Heart left ventricle (tissue), 16 donors: Measurements from ENCODE around the gene LRP2. TPM values are rescaled to one million over a fixed set of nuclear protein-coding genes. Genes with fewer than 3 reads are reported as not detected.

Experiments
- ATAC-seq, 4 donors: fragments of 200-7000 bp; cut with Tn5 transposase; one replicate each; pipeline ENCODE4 v1.9.1; 2020 to 2022; ENCODE audit warnings: moderate library complexity in 4 of 4, mild to moderate bottlenecking in 3 of 4, moderate number of reproducible peaks in 1 of 4
- DNase-seq, 5 donors: peaks; one replicate each; pipeline ENCODE4 v3.0.0-alpha.2; 2020
- H3K27ac ChIP-seq, 12 donors: fragments of 200-600 bp; sonication (generic) in 4 of 12; one replicate each; pipeline versions ENCODE4 v1.5.0 to v1.8.0; 2016 to 2022; ENCODE audit warnings: mild to moderate bottlenecking in 2 of 12
- H3K27me3 ChIP-seq, 9 donors: fragments of 200-600 bp; sonication (generic) in 2 of 9; one replicate each; pipeline versions ENCODE4 v1.5.1 to v1.8.0; 2016 to 2022; ENCODE audit warnings: mild to moderate bottlenecking in 3 of 9
- H3K36me3 ChIP-seq, 9 donors: fragments of 200-600 bp; sonication (generic) in 2 of 9; one replicate each; pipeline versions ENCODE4 v1.5.0 to v1.8.0; 2018 to 2022; ENCODE audit warnings: mild to moderate bottlenecking in 2 of 9
- H3K4me1 ChIP-seq, 12 donors: fragments of 200-600 bp; sonication (generic) in 4 of 12; one replicate each; pipeline versions ENCODE4 v1.5.0 to v1.8.0; 2016 to 2022; ENCODE audit warnings: mild to moderate bottlenecking in 3 of 12
- H3K4me3 ChIP-seq, 12 donors: fragments of 200-600 bp; sonication (generic) in 4 of 12; one replicate each; pipeline versions ENCODE4 v1.5.0 to v1.8.0; 2017 to 2022; ENCODE audit warnings: mild to moderate bottlenecking in 9 of 12, moderate library complexity in 4 of 12
- H3K9me3 ChIP-seq, 12 donors: fragments of 200-600 bp; sonication (generic) in 4 of 12; one replicate each; pipeline versions ENCODE4 v1.5.0 to v1.8.0; 2016 to 2022; ENCODE audit warnings: mild to moderate bottlenecking in 1 of 12
- CTCF ChIP-seq, 12 donors: fragments of 200-600 bp; sonication (generic) in 4 of 12; IDR thresholded peaks; one replicate each; pipeline versions ENCODE4 v1.5.0 to v1.8.0; 2018 to 2022; ENCODE audit warnings: antibody characterized with exemption in 12 of 12, mild to moderate bottlenecking in 5 of 12
- POLR2A ChIP-seq, 2 donors: fragments of 450-650 bp; IDR thresholded peaks; one replicate each; pipeline ENCODE4 v1.6.1; 2017; ENCODE audit warnings: antibody characterized with exemption in 2 of 2, mild to moderate bottlenecking in 2 of 2, moderate library complexity in 2 of 2
- WGBS, 4 donors: extraction: QIAGEN DNeasy Blood & Tissue Kit in 2 of 4; methylation state at CpG; one replicate each; pipeline versions ENCODE4 v1.1.5 to v1.1.7; 2013 to 2018; 5-methylcytosine and 5-hydroxymethylcytosine counted together
- intact Hi-C, 10 donors: fragments of 100-400 bp; cut with DNase I; formaldehyde crosslinking; loops; one replicate each; pipeline versions ENCODE4 v1.11.1 to v1.14.2; 2022
- polyA plus RNA-seq, 2 donors: library from polyadenylated mRNA; stranded (reverse); fragments of 200-250 nt; gene quantifications; one replicate each; pipeline ENCODE4 v1.2.3, GENCODE V29; 2013
- total RNA-seq, 9 donors: library from RNA; depleted of rRNA in 2 of 9; stranded (reverse); fragments of >200 nt in 2 of 9; fragmentation: NEBNext Ultra II Directional in 3 of 9; extraction: Animal tissue kit (Norgen Biotek cat#: 25700) in 3 of 9; gene quantifications; one replicate each; pipeline versions ENCODE4 v1.1.0 to v1.2.4, GENCODE V29; 2016 to 2023
- donor health status: ischemic (EF 13 %, LVEDD 7.1; RV severe dilation, severe dysfunction).
- donor health status: healthy with polysubstance abuse.
- donor health status: DM: no; HTN: yes; CAD: no.
- donor health status: DM: no; HTN: no; CAD: no.
- donor health status: ischemic (EF 25% LVEDD 6.9; RV normal size, moderate dysfunction).
- donor health status: ischemic (EF 25% LVEDD 5.7; RV mildly dilated, moderate dysfunction).
- donor health status: healthy.
- donor health status: DM: yes; HTN: yes; CAD: no.
- donor health status: ischemic (EF 35%, LVEDD 5.7; RV mildly dilated, moderate dysfunction).
- donor health status: nonischemic (EF 11% LVEDD 7.7; RV severe dilation, severe dysfunction).
- donor health status: DM: yes; HTN: yes; CAD: no.
- donor health status: PGD.
- donor health status: ischemic (EF 29% LVEDD 5.4; RV normal size, mild dysfunction).
- donor health status: nonischemic (EF 23%, LVEDD 6.1; RV moderate dilation, normal function).

Gene LRP2
- total and polyA plus RNA-seq, 11 donors: 0.01 to 13.6 (median 0.09) TPM; not detected in 5

GRCh38 chr2:169393068-169393590, 30.8 kb upstream of the LRP2 start:
- no peak overlapping the region for H3K4me3 ChIP-seq
- H3K4me1 ChIP-seq: no peaks in the 10 kb centered on the region
- intact Hi-C loops: loop anchor here in 2 of 10 donors (10.0 kb wide), 3 partner anchors 278 to 428 kb away; no protein-coding TSS in a partner anchor
- peaks cover 0 to 15% (median 4%) of the 10 kb centered on the region in 9 donors for H3K27me3 ChIP-seq
- ATAC-seq (no peak), DNase-seq (no peak)
- H3K9me3 ChIP-seq: no peaks in the 10 kb centered on the region
- no peak for TF ChIP-seq POLR2A (IDR thresholded peaks at IDR 0.05)
- TF ChIP-seq CTCF (IDR thresholded peaks at IDR 0.05): no peak
- WGBS, 4 donors: 41 to 56% (median 51%) methylated on average over 7 of the region's 7 CpGs
- no peak overlapping the region for H3K27ac ChIP-seq
- no peaks in the 10 kb centered on the region for H3K36me3 ChIP-seq

GRCh38 chr2:169391236-169391635, 28.9 kb upstream of the LRP2 start:
- no peak overlapping the region for H3K4me3 ChIP-seq
- intact Hi-C loops: loop anchor here in 2 of 10 donors (10.0 kb wide), 3 partner anchors 276 to 426 kb away; no protein-coding TSS in a partner anchor
- H3K9me3 ChIP-seq: no peaks in the 10 kb centered on the region
- WGBS, 4 donors: 43 to 51% (median 50%) methylated on average over 1 of the region's 1 CpG
- H3K4me1 ChIP-seq: no peaks in the 10 kb centered on the region
- no peak overlapping the region for H3K27ac ChIP-seq
- peaks cover 0 to 15% (median 4%) of the 10 kb centered on the region in 9 donors for H3K27me3 ChIP-seq
- no peaks in the 10 kb centered on the region for H3K36me3 ChIP-seq
- ATAC-seq: no peak
- TF ChIP-seq CTCF (IDR thresholded peaks at IDR 0.05): no peak
- TF ChIP-seq POLR2A (IDR thresholded peaks at IDR 0.05): no peak
- no peak for DNase-seq

GRCh38 chr2:169388161-169388560, 25.8 kb upstream of the LRP2 start:
- no peak for TF ChIP-seq CTCF (IDR thresholded peaks at IDR 0.05)
- TF ChIP-seq POLR2A (IDR thresholded peaks at IDR 0.05): no peak

GRCh38 chr2:169386722-169387121, 24.4 kb upstream of the LRP2 start:
- no peaks in the 10 kb centered on the region for H3K9me3 ChIP-seq
- H3K4me1 ChIP-seq: no peaks in the 10 kb centered on the region
- H3K4me3 ChIP-seq: no peak overlapping the region
- TF ChIP-seq CTCF (IDR thresholded peaks at IDR 0.05) (no peak), POLR2A (IDR thresholded peaks at IDR 0.05) (no peak)
- no peak for DNase-seq
- peaks cover 0 to 11% (median 0%) of the 10 kb centered on the region in 9 donors for H3K27me3 ChIP-seq
- 44 to 55% (median 49%) methylated on average over 2 of the region's 2 CpGs for WGBS, 4 donors
- H3K27ac ChIP-seq: no peak overlapping the region
- no peaks in the 10 kb centered on the region for H3K36me3 ChIP-seq
- intact Hi-C loops: no loop called here
- ATAC-seq: no peak

More at GRCh38 chr2:169388161-169388560, 25.8 kb upstream of the LRP2 start:
- intact Hi-C loops: no loop called here
- Histone ChIP-seq H3K4me1 (no peaks in the 10 kb centered on the region), H3K9me3 (no peaks in the 10 kb centered on the region), H3K4me3 (no peak overlapping the region), H3K27me3 (peaks cover 0 to 15% (median 2%) of the 10 kb centered on the region in 9 donors), H3K27ac (no peak overlapping the region), H3K36me3 (no peaks in the 10 kb centered on the region)
- ATAC-seq (no peak), DNase-seq (no peak)
- WGBS, 4 donors: 52 to 73% (median 69%) methylated on average over 3 of the region's 3 CpGs
